AG10803 (cell line): ENCODE measurements around the gene RASGRP2.

Experiments
- DNase-seq: peaks from one replicate; pipeline ENCODE4 v3.0.0; 2010; ENCODE audit warnings: low read depth
- H3K4me3 ChIP-seq: 2 replicates; pipeline ENCODE4 v1.5.1; 2011; ENCODE audit warnings: mild to moderate bottlenecking, low read length, control low read depth
- TF ChIP-seq, protein P1 (sequence below): conservative IDR thresholded peaks from 2 replicates; pipeline ENCODE4 v1.5.1; 2011; ENCODE audit warnings: mild to moderate bottlenecking, low read length, control low read depth, inconsistent platforms

RASGRP2 gene

DNA sequence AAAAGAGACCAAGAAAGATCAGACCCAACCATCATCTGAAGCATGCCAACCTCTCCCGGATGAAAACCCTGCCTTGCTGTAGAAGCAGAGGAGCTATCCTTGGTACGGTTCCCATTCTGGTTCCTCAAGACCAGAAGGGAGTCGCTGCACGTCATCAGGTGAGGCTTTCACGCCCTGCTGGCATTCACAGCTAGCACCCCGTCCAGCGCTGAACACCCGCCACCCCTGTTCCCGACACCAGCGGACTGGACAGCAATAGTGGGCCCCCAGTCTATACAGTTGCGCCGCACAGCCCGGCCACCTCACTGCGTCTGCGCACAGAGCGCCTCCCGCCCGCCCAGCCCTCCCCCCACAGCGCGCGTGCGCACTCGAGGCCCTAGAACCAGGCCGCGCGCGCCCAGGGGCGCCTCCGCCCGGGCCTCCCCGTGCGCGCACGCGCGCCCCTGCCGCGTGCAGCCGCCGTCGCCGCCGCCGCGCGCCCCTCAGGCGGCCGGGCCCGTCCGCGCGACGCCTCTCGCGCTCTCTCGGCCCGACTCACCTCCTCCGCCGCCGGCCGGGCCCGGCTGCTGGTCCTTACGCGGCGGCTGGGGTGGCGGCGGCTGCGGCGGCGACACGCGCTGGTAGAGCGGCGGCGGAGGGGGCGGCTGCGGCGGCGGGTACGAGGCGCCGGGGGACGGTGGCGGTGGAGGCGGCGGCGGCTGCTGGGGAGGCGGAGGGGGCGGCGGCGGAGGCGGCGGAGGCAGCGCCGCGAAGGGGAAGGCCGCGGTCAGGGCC lies 33.7 kb upstream of the RASGRP2 start:
- TF ChIP-seq, protein P1, sequence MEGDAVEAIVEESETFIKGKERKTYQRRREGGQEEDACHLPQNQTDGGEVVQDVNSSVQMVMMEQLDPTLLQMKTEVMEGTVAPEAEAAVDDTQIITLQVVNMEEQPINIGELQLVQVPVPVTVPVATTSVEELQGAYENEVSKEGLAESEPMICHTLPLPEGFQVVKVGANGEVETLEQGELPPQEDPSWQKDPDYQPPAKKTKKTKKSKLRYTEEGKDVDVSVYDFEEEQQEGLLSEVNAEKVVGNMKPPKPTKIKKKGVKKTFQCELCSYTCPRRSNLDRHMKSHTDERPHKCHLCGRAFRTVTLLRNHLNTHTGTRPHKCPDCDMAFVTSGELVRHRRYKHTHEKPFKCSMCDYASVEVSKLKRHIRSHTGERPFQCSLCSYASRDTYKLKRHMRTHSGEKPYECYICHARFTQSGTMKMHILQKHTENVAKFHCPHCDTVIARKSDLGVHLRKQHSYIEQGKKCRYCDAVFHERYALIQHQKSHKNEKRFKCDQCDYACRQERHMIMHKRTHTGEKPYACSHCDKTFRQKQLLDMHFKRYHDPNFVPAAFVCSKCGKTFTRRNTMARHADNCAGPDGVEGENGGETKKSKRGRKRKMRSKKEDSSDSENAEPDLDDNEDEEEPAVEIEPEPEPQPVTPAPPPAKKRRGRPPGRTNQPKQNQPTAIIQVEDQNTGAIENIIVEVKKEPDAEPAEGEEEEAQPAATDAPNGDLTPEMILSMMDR = no peak
- H3K4me3 ChIP-seq = peak overlapping the region; percentile 96
- peak; percentile 74 for DNase-seq

DNA sequence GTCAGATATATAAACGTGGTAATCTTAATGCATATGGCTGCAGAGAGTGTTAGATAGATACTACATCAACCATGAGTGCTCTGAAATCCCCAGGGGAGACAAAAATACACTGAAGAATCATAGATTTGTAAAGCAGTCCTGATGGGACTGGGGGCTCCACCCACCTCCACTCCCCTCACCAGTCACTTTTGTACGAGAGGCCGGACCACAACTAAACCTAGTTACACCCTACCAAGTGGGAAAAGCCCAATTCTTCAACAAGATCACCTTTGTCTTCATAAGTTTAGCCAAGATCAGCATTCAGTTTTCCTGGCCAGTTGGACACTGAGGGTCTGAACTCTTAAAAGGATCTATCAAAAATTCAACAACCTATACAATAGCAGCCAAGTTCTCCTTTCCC lies 32.9 kb upstream of the RASGRP2 start:
- TF ChIP-seq, protein P1 = no peak
- DNase-seq = no peak
- peak overlapping the region; percentile 96 for H3K4me3 ChIP-seq

DNA sequence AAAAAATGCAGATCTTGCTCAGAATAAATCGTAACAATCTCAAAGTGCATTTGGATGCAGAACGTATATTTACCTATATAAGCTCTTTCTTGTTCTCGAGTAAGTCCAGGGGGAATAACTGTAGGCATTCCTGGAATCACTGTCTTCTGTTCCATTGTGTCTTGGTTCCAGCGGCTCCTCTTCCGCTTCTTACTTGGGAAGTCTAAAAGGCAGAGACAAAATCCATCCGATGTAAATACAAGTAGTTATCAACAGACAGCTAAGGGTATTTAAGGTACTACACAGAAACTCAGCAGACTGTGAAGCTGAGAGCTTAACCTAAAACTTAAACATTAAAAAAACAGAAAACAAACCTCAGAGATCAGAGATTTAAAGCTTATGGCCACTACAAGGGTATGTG lies 32.5 kb upstream of the RASGRP2 start:
- H3K4me3 ChIP-seq = peak overlapping the region; percentile 96
- no peak for DNase-seq
- TF ChIP-seq, protein P1 = no peak

DNA sequence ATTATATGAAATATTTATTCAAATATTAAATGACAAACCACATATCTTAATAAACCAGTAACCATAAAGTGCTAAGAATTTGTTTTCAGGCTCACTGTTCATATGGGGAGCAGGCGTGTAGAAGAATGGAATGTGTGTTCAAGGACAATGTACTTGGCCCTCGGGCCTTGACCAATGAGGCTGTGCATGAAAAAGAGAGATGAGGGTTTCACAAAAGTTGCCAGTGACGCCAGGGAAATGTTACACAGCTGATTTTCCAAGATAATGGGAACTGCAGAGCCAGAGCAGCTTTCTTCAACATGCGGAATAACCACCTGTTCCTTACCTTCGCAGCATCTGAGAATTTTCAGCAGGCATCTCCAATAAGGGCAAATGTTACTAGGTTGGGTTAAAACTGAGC lies 30.2 kb upstream of the RASGRP2 start:
- TF ChIP-seq, protein P1 = no peak
- H3K4me3 ChIP-seq = no peak overlapping the region
- no peak for DNase-seq

DNA sequence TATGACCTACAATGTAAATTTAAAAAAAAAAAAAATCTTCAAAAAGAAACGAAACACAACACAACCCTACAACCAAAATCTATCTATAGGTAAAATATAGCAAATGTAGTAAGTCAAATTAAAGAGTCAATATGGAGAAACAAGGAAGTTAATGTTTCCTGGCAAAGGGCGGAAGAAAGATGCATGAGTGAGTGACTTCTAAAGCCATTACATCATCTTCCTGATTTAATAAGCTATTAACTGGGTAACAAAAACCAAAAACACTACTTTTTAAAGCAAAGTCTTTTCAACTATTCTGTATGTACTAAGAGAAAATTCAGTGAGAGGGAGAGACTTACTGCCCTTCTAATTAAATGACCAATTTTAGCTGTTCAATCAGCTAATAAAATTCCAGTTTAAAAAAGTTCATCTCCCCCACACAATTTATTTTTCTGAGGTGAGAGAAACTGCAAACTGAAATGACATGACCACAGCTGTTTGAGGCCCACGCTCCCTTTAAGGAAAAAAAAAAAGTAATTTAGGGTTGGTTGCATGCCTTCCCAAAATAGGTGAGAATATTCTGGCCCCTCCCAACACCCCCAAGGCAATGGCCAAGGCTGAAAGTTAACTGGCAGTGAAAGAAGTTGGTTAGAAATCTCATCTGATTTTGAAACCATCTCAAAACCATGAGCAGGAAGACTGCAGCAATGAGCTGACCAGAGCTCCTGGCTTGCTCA lies 28.5 kb upstream of the RASGRP2 start:
- TF ChIP-seq, protein P1 = no peak
- H3K4me3 ChIP-seq = no peak overlapping the region
- DNase-seq = no peak

DNA sequence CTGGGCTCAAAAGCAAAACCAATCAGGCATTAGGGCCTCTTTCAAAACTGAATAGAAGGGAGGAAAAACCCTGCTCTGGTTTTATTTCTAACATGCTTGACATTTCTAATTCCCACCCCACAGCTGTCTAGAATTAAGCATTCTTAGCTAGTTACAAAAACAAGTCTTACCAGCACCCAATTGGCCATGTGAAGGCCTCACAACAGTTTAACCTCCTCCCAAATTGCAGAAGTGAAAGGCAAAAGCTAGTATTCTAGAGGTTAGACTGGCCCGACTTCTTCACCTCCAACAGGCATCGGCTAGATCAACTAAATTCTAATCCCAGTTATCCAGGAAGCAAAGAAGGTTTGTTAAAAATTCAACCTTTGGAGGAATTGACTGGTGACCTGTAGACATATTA lies 27.9 kb upstream of the RASGRP2 start:
- TF ChIP-seq, protein P1 = no peak
- no peak for DNase-seq
- H3K4me3 ChIP-seq = no peak overlapping the region

DNA sequence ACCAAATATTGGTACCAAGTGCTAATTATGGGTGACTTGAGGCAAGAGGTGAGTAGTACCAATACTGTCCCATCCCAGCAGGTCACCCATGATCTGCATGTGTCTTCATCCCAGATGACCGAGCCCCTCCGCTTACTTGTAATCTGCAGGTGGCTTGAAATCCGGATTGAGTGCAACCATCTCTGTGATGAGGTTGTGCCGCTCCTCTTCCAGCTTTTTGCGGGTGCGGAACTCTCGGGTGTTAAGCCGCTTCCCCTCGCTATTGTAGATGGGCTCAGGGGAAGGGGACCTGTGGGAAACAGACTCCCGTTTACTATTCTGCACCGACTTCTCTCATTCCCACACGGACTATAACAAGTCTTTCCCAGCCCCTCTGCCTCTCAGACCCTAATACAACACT lies 26.2 kb upstream of the RASGRP2 start:
- no peak overlapping the region for H3K4me3 ChIP-seq
- no peak for DNase-seq
- TF ChIP-seq, protein P1 = no peak
